Stimulated activated CD4-positive, alpha-beta T cell treated with anti-CD3 and anti-CD28 coated beads, Interleukin-1b, Interleukin-23, amount 100 ng/mL, for 1 hour (primary cell): Measurements from ENCODE around the gene PDZK1IP1.
"Not testable (repeated sequence)": the region's sequence is repeated elsewhere in the genome, so short reads cannot be mapped to it uniquely, and the experiment has no call there.

ENCODE experiments used
- DNase-seq, 2 donors: peaks; one replicate each; pipeline ENCODE4 v3.0.0-alpha.2; 2020; ENCODE audit warnings: low read depth in 2 of 2

PDZK1IP1 gene

GRCh38 chr1:47196622-47197021 is 6.8 kb upstream of the PDZK1IP1 start:
- DNase-seq = no peak

- DNase-seq = not testable (repeated sequence)
Observed at GRCh38 chr1:47195981-47196380, 6.1 kb upstream of the PDZK1IP1 start.

- DNase-seq = no peak
Observed at GRCh38 chr1:47194311-47194710, 4.5 kb upstream of the PDZK1IP1 start.

GRCh38 chr1:47193496-47193895 is 3.7 kb upstream of the PDZK1IP1 start:
- not testable (repeated sequence) for DNase-seq

- DNase-seq = peak in 1 of 2 donors; percentile 56
Observed at GRCh38 chr1:47192458-47193384, 2.9 kb upstream of the PDZK1IP1 start.

GRCh38 chr1:47191940-47192457 is 2.2 kb upstream of the PDZK1IP1 start:
- no peak for DNase-seq

GRCh38 chr1:47190857-47191256 is 1.0 kb upstream of the PDZK1IP1 start:
- no peak for DNase-seq

- DNase-seq = no peak
Observed at GRCh38 chr1:47190509-47190855, 646 bp upstream of the PDZK1IP1 start.

- DNase-seq = no peak
Observed at GRCh38 chr1:47188791-47189785, 748 bp downstream of the PDZK1IP1 start.

- no peak for DNase-seq
Observed at GRCh38 chr1:47187926-47188250, 1.9 kb downstream of the PDZK1IP1 start.

- DNase-seq = no peak
Observed at GRCh38 chr1:47187231-47187925, 2.5 kb downstream of the PDZK1IP1 start.

- DNase-seq = no peak
Observed at GRCh38 chr1:47186267-47187185, 3.3 kb downstream of the PDZK1IP1 start.

- no peak for DNase-seq
Observed at GRCh38 chr1:47184822-47185677, 4.8 kb downstream of the PDZK1IP1 start.

GRCh38 chr1:47184090-47184821 is 5.6 kb downstream of the PDZK1IP1 start:
- no peak for DNase-seq

GRCh38 chr1:47183308-47184089 is 6.3 kb downstream of the PDZK1IP1 start:
- no peak for DNase-seq

- DNase-seq = no peak
Observed at GRCh38 chr1:47182676-47183235, 7.1 kb downstream of the PDZK1IP1 start.

- DNase-seq = no peak
Observed at GRCh38 chr1:47181955-47182675, 7.7 kb downstream of the PDZK1IP1 start.
